ENCODE results near the gene CCIN.

Gene CCIN

DNA sequence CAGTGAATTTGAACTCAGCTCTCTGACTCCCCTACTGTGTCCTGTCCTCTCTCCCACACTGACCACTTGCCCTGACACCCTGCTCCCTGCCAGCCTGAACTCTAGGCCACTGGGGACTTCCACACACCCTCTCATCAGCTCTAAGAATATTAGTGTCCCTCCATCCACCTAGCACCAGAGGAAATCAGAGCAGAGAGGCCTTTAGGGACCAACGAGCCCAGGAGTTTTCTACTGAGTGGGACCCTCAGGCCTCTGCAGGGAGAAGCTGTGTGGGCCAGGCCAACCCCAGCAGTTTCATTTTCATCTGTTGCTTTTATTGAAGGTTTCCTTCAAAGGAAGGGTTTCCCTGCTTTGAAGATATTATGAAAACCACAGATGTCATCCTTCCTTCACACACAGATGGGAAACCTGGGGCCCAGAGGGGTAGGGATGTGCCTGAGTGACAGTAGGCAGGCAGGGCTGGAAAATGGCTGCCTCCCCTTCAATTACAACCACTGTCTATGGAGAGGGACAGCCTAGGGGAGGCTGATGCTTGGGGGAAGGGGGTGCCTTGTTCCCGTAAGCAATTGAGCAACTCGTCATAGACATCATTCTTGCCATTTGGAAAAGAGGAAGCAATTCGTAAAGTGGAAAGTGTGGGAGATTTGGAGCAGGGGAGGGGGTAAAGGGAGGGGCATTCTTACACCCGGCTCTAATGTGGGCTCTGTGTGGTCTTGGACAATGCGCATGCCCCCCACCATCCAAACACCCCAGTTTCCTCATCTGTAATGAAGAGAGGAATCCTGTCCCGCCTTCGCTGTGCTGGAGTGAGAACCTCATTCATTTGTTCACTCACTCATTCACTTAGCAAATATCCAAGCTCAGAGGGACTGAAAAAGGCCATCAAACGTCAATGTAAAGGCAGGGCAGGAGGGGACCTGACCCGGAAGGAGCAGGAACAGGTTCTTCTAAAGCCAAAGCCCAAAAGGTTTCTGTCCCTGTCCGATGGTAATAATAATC lies 28.8 kb upstream of the CCIN start:
- DNase-seq (ENCODE audit: low read depth in 2 of 2): no peak

DNA sequence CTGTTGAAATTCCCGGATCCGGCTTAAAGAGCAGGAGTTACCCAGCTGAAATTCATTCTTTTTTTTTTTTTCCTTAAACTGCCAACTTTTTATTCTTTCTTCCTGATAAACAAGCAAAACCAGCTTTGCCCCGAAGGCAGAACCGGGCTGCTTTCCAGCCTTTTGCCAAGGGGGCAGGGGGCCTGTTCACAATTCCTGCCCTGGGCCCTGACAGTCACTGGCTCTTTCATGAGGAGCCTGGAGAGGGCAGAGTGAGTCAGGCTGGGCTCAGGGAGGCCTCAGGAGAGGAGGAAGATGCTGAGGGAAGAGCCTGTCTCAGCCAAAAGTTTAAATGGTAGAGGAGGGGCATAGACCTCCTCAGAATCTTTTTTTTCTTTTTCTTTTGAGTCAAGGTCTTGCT lies 27.9 kb upstream of the CCIN start:
- DNase-seq (ENCODE audit: low read depth in 2 of 2): no peak

DNA sequence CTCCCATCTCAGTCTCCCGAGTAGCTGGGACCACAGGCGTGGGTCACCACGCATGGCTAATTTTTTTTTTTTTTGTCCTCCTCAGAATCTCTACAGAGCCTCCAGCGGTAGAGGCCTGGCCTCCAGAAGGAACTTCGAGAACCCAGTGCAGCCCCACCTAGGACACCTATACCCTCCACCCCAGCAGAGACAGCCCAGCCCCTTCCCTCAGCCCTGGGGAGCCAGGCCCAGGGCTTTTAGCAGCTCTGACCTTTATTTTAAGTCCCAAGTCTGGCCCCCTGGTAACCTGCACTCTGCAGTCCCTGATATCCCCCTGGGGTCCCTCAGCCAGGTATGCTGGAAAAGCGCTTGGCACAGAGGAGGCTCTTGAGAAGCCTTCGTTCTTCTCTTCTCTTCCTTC lies 27.4 kb upstream of the CCIN start:
- no peak for DNase-seq (ENCODE audit: low read depth in 2 of 2)

DNA sequence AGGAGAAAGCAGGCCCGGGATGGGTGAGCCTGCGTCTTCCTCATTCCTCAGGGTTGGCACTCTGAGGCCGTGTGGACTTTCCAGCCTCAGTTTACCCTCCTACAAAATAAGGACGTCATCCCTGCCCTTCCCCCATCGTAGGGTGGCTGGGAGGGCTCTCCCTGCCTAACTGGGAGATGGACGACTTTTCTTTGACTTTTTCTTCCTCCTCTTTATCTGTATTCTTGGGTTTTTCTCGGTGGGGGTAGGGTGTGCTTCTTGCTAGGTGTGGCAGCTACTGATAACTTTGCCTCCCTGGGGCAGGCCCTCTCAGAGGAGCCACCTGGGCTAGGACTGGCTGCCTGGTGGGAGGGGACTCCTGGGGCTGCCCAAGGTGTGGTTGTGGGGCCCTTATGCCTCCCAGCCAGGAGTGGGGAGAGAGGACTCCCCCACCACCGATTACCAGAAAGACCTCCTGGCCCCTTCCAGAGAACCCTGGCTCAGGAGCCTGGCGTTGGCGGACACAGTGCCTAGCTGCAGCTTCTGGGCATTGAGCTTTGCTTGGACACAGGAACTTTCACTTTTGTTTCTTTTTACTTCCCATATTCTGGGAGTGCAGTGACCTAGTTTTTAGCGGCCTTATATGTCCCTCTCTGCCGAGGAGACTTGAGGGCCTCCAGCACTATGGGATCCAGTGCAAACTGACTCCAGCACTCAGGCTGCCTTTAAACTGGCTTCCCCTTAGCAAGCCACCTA lies 26.5 kb upstream of the CCIN start:
- DNase-seq (ENCODE audit: low read depth in 2 of 2): no peak

DNA sequence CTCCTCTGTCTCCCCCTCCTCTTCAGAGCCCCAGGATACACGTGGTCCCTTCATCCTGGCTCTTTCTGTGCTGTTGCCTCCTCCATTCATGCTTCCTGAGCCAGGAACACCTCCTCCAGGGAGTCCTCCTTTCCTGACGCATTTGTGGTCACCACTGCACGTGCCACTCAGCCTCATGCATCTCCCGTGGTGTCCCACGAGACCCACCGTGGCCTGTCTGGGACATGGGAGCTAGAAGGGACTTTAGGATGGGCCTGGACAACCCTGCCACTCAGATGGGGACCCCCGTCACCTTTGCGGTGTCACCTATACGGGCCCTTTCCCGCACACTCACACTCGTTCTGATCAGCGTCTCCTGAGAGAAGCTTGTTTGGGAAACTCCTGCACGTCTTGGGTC lies 25.9 kb upstream of the CCIN start:
- no peak for DNase-seq (ENCODE audit: low read depth in 2 of 2)

DNA sequence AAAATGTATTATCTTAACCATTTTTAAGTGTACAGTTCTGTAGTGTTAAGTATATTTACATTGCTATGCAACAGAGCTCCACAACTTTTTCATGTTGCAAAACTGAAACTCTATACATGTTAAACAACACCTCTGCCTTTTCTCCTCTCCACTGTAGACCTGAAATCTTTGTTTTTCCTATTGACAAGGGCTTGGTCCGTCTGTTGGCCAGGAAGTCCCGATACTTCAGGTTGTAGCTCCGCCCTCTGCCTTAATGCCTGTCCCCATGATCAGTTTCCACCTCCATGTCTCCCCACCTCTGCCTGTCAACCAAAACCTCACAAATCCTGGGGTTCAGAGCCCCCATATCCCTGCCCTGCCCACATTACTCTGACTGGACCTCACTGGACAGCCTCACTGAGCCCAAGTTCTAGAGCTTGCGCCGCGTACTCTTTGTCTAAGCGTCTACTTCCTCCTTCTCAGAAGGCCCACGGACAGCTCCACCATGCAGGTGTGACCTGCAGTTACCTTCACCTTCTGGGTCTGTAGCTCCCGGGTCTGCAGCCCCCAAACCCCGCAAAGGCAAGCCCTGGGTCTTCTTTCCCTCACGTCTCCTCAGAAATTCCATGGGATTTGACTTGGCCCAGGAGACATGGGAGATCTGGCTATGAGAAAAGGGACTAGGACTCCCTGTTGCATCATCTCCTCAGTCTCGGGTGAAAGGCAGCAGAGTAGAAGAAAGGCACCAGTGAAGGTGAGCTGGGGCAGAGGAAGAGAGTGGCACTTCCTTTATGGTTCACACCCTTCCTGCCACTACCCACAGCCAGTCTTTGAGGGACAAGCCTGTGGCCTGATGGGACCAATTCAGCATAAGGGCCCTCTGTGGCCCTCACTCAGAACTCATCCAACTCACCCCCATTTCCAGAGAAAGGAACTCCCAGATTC lies 24.6 kb upstream of the CCIN start:
- no peak for DNase-seq (ENCODE audit: low read depth in 2 of 2)

DNA sequence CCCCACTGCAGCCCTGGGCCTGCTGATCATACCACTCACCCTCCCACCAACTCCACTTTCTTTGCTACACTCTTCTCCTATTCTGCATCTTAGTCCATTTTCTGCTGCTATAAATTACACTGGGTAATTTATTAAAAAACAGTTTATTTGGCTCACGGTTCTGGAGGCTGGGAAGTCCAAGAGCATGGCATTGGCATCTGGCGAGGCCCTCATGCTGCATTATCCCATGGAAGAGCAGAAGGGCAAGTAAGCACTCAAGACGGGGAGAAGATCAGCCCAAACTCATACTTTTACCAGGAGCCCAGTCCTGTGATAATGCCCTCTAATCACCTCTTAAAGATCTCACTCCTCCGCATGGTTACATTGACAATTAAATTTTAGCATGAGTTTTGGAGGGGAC lies 23.2 kb upstream of the CCIN start:
- DNase-seq (ENCODE audit: low read depth in 2 of 2): no peak

DNA sequence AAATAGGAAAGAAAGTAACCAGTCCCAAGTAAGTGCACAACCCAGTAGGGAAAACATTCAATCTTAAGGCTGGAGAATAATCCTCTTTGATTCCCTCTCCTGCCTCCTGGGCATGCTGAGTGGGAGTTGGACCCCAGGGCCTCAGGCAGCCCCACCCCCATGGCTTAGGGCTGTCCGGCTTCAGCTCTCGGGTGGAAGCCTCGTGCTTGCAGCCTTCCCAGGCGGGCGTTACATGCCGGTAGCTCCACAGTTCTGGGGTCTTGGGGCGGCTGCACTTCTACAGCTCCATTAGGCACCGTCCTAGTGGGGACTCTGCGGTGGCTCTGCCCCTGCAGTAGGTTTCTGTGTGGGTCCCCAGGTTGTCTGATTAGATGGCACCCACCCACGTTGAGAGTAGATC lies 22.5 kb upstream of the CCIN start:
- no peak for DNase-seq (ENCODE audit: low read depth in 2 of 2)

DNA sequence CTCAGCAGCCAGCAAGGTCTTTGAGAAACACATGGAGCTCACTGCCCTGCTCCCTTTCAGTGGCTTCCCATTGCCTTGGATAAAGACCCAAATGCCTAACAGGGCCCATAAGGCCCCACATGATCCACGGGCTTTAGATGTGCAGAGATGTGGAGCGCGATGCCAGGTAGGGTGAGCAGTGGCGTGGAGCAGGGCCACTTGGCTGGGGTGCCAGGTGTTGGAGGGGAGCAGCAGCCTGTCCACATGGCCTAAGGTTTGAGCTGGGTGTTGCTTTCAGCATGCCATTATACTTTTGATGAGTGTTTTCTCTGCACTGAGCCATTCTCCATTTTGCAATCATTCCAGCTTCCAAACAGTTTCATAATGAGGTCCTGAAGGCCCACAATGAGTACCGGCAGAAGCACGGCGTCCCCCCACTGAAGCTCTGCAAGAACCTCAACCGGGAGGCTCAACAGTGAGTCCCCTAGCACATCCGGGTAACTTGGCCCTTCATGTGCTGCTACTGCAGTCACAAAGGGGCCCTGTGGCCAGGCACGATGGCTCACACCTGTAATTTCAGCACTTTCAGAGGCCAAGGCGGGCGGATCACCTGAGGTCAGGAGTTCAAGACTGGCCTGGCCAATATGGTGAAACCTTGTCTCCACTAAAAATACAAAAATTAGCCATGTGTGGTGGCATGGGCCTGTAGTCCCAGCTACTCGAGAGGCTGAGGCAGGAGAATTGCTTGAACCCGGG lies 21.6 kb upstream of the CCIN start:
- DNase-seq (ENCODE audit: low read depth in 2 of 2): no peak

DNA sequence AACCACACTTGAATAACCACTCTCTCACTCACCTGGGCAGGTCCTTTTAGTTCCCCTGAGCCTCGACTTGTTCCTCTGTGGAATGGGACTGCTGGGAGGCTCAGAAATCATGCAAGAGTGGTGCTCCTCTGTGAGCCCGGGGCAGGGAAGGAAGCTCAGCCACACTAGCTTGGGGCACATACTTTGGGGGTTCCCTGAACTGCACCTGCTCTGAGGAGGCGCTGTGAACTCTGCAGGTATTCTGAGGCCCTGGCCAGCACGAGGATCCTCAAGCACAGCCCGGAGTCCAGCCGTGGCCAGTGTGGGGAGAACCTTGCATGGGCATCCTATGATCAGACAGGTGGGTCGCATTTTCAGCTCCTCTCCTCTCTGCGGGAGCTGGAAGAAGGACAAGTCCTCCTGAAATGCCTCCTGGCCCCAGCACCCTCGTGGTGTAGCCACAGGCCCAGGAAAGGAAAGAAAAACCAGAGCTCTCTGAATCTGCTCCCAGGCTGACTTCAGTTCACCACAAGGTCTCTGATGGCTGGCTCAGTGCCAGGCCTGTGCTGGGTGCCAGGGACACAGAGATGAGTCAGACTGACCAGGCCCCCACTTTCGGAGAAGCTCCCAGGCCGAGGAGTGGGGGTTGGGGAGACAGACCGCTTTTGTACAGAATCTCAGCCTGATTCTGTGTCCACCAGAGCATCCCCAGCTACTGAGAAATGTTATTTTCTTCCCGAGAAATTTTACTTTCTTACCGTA lies 20.7 kb upstream of the CCIN start:
- peak; percentile 54 to 72 for DNase-seq (ENCODE audit: low read depth in 2 of 2)

DNA sequence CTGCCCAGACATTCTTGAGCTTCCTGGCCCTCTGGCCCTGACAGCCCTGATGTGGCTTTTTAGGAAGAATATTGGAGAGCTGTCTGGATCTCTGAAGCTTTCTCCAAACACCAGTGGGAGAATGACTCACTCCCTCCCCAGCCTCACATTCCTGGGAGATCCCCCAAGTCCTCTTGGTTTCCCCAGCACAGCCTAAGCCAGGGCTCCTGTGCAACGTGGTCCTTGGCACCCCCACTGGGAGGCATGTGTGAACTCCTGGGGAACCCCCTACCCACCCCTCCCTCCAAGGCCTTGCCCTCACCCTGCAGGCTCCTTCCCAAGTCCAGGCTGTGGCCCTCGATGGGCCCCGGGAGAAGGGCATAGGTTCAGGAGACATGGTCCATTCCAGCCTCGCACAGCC lies 20.0 kb upstream of the CCIN start:
- no peak for DNase-seq (ENCODE audit: low read depth in 2 of 2)

DNA sequence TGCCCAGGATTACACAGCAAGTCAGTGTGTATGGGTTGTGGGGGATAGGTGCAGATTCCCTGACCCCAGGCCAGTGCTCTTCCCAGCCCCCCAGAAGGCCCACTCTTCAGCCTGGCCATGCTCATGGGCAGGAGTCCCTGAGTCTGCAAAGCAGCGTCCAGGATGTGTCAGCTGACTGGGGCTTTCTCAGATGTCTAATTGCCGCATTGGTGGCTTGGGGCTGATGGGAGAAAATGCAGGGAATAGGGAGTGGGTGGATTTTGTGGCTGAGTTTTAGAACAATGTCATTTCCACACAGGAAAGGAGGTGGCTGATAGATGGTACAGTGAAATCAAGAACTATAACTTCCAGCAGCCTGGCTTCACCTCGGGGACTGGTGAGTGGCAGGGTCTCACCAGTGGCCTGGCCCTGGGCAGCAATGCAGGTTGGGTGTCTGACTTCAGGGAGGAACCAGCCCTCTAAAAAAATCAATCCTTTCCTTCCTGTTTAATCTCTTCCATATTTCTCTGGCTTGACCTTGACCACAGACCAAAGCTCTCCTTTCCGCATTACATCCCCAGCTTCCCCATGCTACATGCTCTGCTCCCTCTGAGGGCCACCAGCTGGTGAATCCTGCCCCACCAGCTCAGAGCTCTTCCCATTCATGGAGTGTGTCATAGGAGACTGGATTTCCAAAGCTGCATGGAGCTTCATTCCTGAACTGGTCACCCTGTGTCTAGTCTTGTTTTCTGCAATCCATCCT lies 18.4 kb upstream of the CCIN start:
- DNase-seq (ENCODE audit: low read depth in 2 of 2): no peak

DNA sequence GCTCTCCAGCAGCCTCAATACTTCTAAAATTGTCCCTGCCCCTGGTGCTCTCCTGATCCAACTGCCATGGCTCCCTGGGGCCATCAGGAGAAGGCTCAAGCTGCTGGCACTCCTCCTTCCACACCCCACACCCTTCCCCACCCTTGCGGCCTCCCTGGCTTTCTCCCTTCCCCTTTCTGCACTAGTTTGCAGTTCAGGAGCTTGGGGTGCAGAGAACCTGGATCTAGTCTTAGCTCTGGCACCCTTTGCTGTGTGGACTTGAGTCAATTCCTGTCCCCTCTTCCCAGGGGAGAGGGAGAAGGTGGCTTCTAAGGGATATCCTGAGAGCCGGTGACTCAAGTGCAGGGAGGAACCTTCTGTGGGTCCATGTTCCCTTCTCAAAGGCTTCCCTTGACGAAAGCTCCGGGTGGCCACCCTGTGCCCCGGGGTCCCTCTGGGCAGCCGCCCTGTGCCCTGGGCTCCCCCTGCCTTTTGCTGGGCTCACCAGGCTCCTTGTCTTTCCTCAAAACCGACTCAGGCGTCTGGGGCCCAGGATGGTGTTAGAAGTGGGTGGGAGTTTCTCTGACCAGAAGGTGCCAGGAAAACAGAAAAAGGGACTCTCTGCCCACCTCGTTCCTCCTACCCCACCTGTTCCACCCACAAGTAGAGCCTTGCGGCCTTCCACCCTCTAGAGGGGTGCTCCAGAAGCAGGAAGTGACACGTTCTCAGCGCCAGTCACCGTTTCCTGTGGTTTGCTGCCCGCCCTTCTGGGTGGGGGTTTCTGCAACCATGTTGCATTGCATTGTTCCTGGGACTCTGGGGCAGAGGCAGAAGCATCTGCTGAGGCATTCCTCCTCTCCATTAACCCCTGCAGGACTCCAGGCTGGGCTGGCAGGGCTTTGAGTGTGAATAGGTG lies 17.6 kb upstream of the CCIN start:
- DNase-seq (ENCODE audit: low read depth in 2 of 2): peak; percentile 69 to 79

DNA sequence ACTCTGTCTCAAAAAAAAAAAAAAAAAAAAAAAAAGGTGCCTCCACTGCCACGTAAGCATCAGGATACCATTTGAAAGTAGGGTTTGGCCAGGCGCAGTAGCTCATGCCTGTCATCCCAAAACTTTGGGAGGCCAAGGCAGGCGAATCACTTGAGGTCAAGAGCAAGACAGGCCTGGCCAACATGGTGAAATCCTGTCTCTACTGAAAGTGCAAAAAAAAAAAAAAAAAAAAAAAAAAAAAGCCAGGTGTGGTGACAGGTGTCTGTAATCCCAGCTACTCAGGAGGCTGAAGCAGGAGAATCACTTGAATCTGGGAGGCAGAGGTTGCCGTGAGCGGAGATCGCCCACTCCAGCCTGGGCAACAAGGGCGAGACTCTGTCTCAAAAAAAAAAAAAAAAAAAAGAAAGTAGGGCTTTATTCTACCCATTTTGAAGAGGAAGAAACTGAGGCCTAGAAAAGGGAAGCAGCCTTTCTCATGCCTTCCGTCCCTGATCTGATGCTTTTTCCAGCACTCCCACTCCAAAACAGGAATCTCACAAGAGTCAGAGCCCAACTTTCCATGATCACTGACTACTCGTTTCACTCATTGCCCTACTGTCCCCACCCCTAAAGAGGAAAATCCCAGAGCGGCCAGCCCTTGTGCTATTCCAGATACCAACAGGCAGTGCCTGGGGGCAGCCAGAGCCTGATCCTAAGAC lies 16.3 kb upstream of the CCIN start:
- no peak for DNase-seq (ENCODE audit: low read depth in 2 of 2)

DNA sequence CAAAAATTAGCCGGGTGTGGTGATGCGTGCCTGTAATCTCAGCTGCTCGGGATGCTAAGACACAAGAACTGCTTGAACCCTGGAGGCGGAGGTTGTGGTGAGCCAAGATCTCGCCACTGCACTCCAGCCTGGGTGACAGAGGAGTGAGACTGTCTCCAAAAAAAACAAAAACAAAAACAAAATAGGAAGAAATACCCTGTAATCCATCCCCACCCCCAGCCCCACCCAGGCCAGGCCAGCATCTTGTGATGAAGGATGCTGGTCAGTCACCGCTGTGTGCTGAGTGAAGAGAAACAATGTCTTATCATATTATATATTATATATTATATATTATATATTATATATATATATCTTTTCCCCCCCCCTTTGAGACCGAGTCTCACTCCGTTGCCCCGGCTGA lies 15.4 kb upstream of the CCIN start:
- no peak for DNase-seq (ENCODE audit: low read depth in 2 of 2)

DNA sequence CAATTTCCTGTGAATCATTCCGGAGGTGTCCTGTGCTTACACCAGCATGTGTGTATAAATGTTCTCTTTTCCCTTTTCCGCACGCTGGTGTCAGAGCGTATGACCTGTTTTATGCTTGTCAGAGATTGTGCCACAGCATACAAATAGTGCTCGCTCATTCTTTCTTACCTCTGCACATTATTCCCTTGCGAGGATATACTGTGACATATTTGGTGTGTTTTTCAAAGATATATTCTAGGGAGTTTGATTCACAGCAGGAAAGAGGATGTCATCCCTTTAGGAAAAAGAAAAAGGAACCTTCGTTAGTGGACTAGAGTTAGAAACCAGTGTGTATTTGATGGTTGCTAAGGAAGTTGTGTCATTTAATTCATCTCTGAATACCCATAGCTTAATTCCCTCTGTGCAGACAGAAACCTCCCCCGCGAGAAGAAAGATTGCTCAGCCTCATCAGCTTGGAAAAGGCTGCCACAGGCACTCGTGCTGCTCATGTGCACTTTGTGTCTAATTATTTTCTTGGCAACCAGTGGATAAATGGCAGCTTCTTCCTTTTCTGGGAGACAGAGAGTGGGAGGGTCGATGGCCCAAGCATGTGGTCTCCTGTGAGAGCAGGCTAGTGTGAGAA lies 14.7 kb upstream of the CCIN start:
- DNase-seq (ENCODE audit: low read depth in 2 of 2): no peak

DNA sequence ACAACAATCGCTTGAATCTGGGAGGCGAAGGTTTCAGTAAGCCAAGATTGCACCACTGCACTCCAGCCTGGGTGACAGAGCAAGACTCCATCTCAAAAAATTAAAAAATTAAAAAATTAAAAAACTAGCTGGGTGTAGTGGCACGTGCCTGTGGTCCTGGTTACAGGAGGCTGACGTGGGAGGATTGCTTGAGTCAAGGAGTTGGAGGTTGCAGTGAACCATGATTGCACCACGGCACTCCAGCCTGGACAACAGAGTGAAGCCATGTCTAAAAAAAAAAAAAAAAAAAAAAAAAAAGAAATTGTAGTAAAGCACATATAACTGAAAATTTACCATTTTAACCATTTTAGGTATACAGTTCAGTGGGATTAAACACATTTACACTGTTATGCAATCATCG lies 13.1 kb upstream of the CCIN start:
- no peak for DNase-seq (ENCODE audit: low read depth in 2 of 2)

DNA sequence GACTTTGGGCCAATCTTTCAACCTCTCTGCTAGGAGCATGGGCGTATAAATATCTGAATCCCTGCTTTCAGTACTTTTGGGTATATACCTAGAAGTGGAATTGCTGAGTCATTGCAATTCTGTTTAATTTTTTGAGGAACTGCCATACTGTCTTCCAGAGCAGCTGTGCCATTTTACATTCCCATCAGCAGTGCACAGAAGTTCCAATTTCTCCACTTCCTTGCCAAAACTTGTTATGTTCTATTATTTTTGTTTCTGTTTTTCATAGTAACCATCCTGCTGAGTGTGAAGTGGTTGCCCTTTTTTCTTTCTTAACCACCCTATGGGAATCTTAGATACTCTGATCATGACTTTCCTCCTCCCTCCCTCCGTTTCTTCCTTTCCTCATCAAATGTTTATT lies 11.1 kb upstream of the CCIN start:
- no peak for DNase-seq (ENCODE audit: low read depth in 2 of 2)
